ENCODE data around the gene GRIN2C.

Gene GRIN2C

DNA sequence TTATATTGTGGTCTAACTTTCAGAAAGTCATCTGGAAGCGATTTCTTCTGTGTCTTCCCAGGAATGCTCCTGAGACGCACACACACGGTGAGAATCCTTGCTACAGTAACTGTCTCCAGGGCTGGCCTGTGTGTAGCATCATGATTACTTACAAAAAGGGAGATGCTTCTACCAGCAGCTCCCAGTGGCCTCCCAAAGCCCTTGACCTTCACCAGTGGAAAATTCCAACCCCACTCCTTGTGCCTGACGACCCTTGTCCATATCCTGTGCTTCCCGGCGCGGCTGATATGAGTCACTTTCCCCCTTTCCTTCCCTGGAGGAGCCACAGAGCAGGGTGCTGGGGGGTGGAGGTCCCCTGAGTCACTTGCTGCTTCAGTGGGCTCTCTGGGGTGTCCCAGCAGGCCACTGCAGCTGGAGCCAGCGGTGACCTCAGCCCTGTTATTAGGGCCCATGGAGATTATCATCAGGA lies 61.4 kb downstream of the GRIN2C start:
- TF ChIP-seq, protein P1, sequence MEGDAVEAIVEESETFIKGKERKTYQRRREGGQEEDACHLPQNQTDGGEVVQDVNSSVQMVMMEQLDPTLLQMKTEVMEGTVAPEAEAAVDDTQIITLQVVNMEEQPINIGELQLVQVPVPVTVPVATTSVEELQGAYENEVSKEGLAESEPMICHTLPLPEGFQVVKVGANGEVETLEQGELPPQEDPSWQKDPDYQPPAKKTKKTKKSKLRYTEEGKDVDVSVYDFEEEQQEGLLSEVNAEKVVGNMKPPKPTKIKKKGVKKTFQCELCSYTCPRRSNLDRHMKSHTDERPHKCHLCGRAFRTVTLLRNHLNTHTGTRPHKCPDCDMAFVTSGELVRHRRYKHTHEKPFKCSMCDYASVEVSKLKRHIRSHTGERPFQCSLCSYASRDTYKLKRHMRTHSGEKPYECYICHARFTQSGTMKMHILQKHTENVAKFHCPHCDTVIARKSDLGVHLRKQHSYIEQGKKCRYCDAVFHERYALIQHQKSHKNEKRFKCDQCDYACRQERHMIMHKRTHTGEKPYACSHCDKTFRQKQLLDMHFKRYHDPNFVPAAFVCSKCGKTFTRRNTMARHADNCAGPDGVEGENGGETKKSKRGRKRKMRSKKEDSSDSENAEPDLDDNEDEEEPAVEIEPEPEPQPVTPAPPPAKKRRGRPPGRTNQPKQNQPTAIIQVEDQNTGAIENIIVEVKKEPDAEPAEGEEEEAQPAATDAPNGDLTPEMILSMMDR (IDR thresholded peaks at IDR 0.05; ENCODE audit: extremely low read depth, missing control alignments), result no peak
- DNase-seq (ENCODE audit: low spot score), result no peak

DNA sequence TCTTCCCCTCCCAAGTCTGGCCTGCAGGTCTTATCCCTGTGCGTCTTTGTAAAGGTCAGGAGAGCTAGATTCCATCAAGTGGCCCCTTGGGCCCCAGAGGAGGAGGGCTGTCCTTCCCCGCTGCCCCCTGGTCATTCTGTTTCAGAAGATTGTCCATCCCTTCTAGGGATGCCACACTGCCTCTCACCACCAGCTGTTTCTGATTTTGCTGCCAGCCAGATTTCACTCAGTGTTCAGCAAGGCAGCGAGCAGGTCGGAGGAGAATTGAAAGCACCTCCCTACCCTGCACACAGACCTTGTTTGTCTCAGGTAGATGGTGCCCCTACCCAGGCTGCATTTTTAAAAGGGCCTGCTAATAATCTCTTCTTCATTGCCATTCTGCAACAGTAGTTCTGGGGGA lies 61.9 kb downstream of the GRIN2C start:
- TF ChIP-seq, protein P1 (IDR thresholded peaks at IDR 0.05; ENCODE audit: extremely low read depth, missing control alignments), result no peak
- DNase-seq (ENCODE audit: low spot score), result no peak

DNA sequence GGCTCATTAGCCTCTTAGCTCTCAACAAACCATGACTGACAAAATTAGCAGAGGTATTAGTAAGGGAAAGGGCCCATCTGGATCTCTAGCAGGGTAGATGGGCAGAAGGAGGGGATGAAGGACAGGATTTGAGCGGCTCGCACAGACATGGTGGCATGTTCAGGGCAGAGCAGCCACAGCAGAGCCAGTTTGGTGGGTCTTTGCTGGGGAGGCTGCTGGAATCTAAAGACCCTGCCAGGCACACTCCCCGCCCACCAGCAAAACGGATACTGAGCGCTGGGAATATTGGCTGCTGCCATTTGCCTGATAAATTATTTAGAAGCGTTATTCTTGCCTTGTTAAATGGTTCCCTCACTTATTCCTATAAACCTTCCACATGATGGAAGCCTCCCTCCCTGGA lies 62.8 kb downstream of the GRIN2C start:
- TF ChIP-seq, protein P1 (IDR thresholded peaks at IDR 0.05; ENCODE audit: extremely low read depth, missing control alignments), result no peak
- no peak for DNase-seq (ENCODE audit: low spot score)

DNA sequence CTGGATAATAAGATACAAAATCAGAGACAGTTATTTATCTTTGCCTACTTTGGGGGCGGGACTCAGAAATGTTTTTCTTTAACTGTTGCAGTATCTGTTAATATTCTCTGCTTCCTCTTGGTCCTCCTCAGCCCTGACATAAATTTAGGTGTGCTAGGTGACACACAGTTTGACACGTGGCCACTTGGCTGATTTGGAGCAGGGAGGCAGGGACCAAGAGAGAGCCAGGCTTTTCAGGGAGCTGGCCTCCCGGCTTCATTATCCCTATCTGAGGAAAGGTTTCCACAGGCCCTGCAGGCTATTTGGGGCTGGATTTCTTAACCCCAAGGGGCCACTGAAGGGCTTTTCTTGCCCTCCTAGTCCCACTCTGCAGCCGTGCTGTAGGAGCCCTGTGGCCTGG lies 63.5 kb downstream of the GRIN2C start:
- TF ChIP-seq, protein P1 (IDR thresholded peaks at IDR 0.05; ENCODE audit: extremely low read depth, missing control alignments), result no peak
- no peak for DNase-seq (ENCODE audit: low spot score)

DNA sequence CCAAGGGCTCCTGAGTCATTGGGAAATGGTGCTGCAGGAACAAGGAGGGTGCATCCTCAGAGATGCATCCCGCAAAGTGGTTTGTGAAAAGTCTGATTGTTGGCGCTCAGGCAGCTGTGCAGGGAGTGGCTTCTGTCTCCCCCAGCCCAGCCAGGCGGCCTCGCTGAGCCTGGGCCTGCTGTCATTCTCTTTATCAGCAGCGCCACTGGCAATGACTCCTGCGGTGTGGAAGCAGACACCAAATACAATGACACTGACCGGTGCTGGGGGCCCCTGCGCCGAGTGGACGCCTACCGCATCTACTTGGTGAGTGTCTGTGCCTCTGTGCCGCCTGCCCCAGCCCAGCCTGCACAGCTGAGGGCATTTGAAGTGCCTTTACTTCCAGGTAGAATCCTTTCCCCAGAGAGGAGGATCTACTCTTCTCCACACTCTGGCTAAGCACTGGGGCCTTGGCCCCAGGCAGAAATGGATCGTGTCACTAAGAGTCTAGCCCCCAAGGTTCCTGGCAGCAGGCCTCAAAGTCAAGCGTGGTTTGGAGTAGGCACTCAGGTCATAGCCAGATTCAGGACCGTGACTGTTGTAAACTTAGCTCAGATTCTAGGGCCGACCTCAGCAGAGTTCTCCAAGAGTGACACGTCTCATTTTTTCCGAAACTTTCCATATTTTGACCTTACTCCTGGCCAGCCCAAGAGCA lies 64.2 kb downstream of the GRIN2C start:
- TF ChIP-seq, protein P1 (IDR thresholded peaks at IDR 0.05; ENCODE audit: extremely low read depth, missing control alignments), result no peak
- no peak for DNase-seq (ENCODE audit: low spot score)

DNA sequence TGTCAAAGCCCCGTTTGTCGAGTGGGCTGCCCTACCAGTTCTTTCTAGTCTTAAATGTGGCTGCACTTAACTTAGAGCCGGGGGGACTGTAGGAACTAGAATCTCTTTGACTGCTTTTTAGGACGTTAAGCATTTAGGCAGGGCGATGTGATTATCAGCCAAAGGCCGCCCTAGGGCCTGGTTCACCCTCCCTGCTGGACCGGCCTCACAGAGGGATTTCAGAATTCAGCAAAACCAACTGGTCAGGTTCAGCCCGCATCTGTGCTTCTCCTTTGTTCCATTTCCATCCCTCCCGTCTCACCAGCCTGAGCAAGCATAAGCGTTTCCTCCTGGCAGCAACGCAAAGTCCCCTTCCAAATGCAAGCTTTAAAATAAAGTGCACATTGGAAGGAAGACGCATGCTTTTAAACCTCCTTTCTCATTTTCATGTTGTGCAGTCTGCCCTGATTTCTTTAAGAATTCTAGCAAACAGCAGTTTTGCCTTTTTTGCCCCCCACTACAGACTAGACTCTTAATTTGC lies 67.0 kb downstream of the GRIN2C start:
- TF ChIP-seq, protein P1 (IDR thresholded peaks at IDR 0.05; ENCODE audit: extremely low read depth, missing control alignments), result no peak
- DNase-seq (ENCODE audit: low spot score), result no peak

Data from GM20000 (cell line).